NCI-H1092 (cell line): ENCODE results near the gene GBX1.
A peak's percentile ranks its signal among the peaks of the same experiment; 100 is the strongest.

Source experiments
- DNase-seq: peaks from one replicate; lab custom pipeline; 2025; lab: John Stamatoyannopoulos, UW

The GBX1 gene

GRCh38 chr7:151126491-151127137, 40.9 kb downstream of the GBX1 start:
- no peak for DNase-seq

GRCh38 chr7:151125846-151126481, 41.5 kb downstream of the GBX1 start:
- no peak for DNase-seq

GRCh38 chr7:151125470-151125845, 42.0 kb downstream of the GBX1 start:
- no peak for DNase-seq

- DNase-seq, result no peak
Observed at GRCh38 chr7:151124899-151125399, 42.5 kb downstream of the GBX1 start.

GRCh38 chr7:151124481-151124880, 43.0 kb downstream of the GBX1 start:
- DNase-seq, result no peak

- peak; percentile 76 for DNase-seq
Observed at GRCh38 chr7:151123822-151124464, 43.6 kb downstream of the GBX1 start.

GRCh38 chr7:151123158-151123821, 44.2 kb downstream of the GBX1 start:
- no peak for DNase-seq

GRCh38 chr7:151122796-151123157, 44.7 kb downstream of the GBX1 start:
- no peak for DNase-seq

- DNase-seq, result no peak
Observed at GRCh38 chr7:151122276-151122675, 45.2 kb downstream of the GBX1 start.

- no peak for DNase-seq
Observed at GRCh38 chr7:151121380-151122170, 45.9 kb downstream of the GBX1 start.

GRCh38 chr7:151120896-151121295, 46.6 kb downstream of the GBX1 start:
- DNase-seq, result no peak

GRCh38 chr7:151119902-151120301, 47.6 kb downstream of the GBX1 start:
- no peak for DNase-seq

- no peak for DNase-seq
Observed at GRCh38 chr7:151119055-151119415, 48.5 kb downstream of the GBX1 start.

- DNase-seq, result no peak
Observed at GRCh38 chr7:151118108-151119054, 49.1 kb downstream of the GBX1 start.

- no peak for DNase-seq
Observed at GRCh38 chr7:151117565-151117964, 49.9 kb downstream of the GBX1 start.

- no peak for DNase-seq
Observed at GRCh38 chr7:151116603-151117440, 50.7 kb downstream of the GBX1 start.

GRCh38 chr7:151115836-151116418, 51.6 kb downstream of the GBX1 start:
- no peak for DNase-seq

GRCh38 chr7:151115121-151115835, 52.2 kb downstream of the GBX1 start:
- DNase-seq, result no peak
